Endothelial cell of umbilical vein (primary cell): ENCODE data around the gene ULK4. TPM values are rescaled to one million over a fixed set of nuclear protein-coding genes. Genes with fewer than 3 reads are reported as not detected.

Experiments
- BruUV-seq: library from RNA; stranded (reverse); fragments of 400-500 nt; replicated peaks from 2 replicates; lab custom pipeline; 2021; lab: Mats Ljungman, UMichigan
- CTCF ChIA-PET: fragments of 300-600, 350-600 bp; sonication (Branson Sonifier 250); formaldehyde crosslinking; loops from one replicate; lab custom pipeline; 2021; ENCODE audit warnings: antibody characterized with exemption, inconsistent platforms; lab: Charles Lee
- POLR2A ChIA-PET: fragments of 300-600, 350-600 bp; sonication (Branson Sonifier 250); formaldehyde crosslinking; loops from one replicate; lab custom pipeline; 2021; ENCODE audit warnings: antibody characterized with exemption, inconsistent platforms; lab: Charles Lee
- DNase-seq: peaks from one replicate; pipeline ENCODE4 v3.0.0-alpha.2; 2011; ENCODE audit warnings: low read depth, low spot score
- FAIRE-seq: peaks from 2 replicates; lab custom pipeline; 2011; peaks lifted over from hg19 to GRCh38; lab: Jason Lieb, UNC
- H2AFZ ChIP-seq: 2 replicates; pipeline ENCODE4 v1.6.0; 2012; ENCODE audit warnings: low read depth, low read length, control low read depth, inconsistent platforms
- H3K27ac ChIP-seq: 2 replicates; pipeline ENCODE4 v1.5.1; 2011; ENCODE audit warnings: low read depth, mild to moderate bottlenecking, control low read depth, low read length, moderate library complexity; ENCODE audit not compliant: insufficient read depth
- H3K27me3 ChIP-seq, 2 experiments: 2 replicates each; pipeline versions ENCODE4 v1.6.0 to v1.6.1; 2011; ENCODE audit warnings: low read length in 2 of 2, mixed read lengths in 1 of 2; ENCODE audit not compliant: control insufficient read depth in 2 of 2, insufficient read depth in 2 of 2
- H3K36me3 ChIP-seq, 2 experiments: 2 replicates in 1 of 2; 3 replicates in 1 of 2; pipeline ENCODE4 v1.5.1; 2011; ENCODE audit warnings: low read length in 2 of 2, mild to moderate bottlenecking in 1 of 2, moderate library complexity in 1 of 2; ENCODE audit not compliant: control insufficient read depth in 2 of 2, insufficient read depth in 2 of 2; ENCODE audit errors: extremely low read depth in 1 of 2
- H3K4me1 ChIP-seq: 3 replicates; pipeline ENCODE4 v1.5.1; 2011; ENCODE audit warnings: mild to moderate bottlenecking, low read length; ENCODE audit not compliant: control insufficient read depth, insufficient read depth; ENCODE audit errors: extremely low read depth
- H3K4me2 ChIP-seq: 2 replicates; pipeline ENCODE4 v1.6.1; 2011; ENCODE audit warnings: low read length, control low read depth, mixed read lengths; ENCODE audit not compliant: insufficient read depth
- H3K4me3 ChIP-seq, 3 experiments: fragments of 200-600 bp in 1 of 3; sonication (generic), shearing (Covaris generic) in 1 of 3; replicated peaks in 1 of 3; 2 replicates each; pipeline ENCODE4 v1.5.1; 2011 to 2016; ENCODE audit warnings: control low read depth in 3 of 3, low read length in 3 of 3, mild to moderate bottlenecking in 2 of 3, inconsistent platforms in 1 of 3, low read depth in 1 of 3, moderate library complexity in 1 of 3; ENCODE audit not compliant: insufficient read depth in 1 of 3
- H3K79me2 ChIP-seq: 2 replicates; pipeline ENCODE4 v1.6.0; 2012; ENCODE audit warnings: low read length, inconsistent platforms; ENCODE audit not compliant: control insufficient read depth, insufficient read depth
- H3K9ac ChIP-seq: replicated peaks from 2 replicates; pipeline ENCODE3; 2011; ENCODE audit warnings: low read length, control low read depth; ENCODE audit not compliant: insufficient read depth; ENCODE audit errors: extremely low read depth
- H3K9me1 ChIP-seq: replicated peaks from 3 replicates; pipeline ENCODE4 v1.6.0; 2011; ENCODE audit warnings: mild to moderate bottlenecking, low read length; ENCODE audit not compliant: control insufficient read depth, insufficient read depth; ENCODE audit errors: extremely low read depth
- H3K9me3 ChIP-seq: replicated peaks from 2 replicates; pipeline ENCODE4 v1.5.1; 2012; ENCODE audit warnings: low read length, inconsistent platforms; ENCODE audit not compliant: control insufficient read depth, insufficient read depth
- H4K20me1 ChIP-seq: replicated peaks from 2 replicates; pipeline ENCODE3; 2011; ENCODE audit warnings: mild to moderate bottlenecking, low read length; ENCODE audit not compliant: control insufficient read depth, insufficient read depth; ENCODE audit errors: extremely low read depth
- CTCF ChIP-seq, 2 donors: IDR thresholded peaks; 1 replicate in 1 of 2; 2 replicates in 1 of 2; pipeline ENCODE4 v1.5.1; 2011; ENCODE audit warnings: low read length in 2 of 2, mild to moderate bottlenecking in 2 of 2, moderate library complexity in 2 of 2, control low read depth in 1 of 2, inconsistent platforms in 1 of 2, low read depth in 1 of 2; ENCODE audit not compliant: insufficient read depth in 1 of 2; ENCODE audit errors: extremely low read depth in 1 of 2
- EZH2 ChIP-seq: IDR thresholded peaks from 2 replicates; pipeline ENCODE4 v1.6.1; 2012; ENCODE audit warnings: borderline replicate concordance, low read depth, mild to moderate bottlenecking, moderate library complexity, low read length, inconsistent platforms; ENCODE audit not compliant: severe bottlenecking
- FOS ChIP-seq: IDR thresholded peaks from 2 replicates; pipeline ENCODE4 v1.6.1; 2011; ENCODE audit warnings: mild to moderate bottlenecking, low read length, moderate library complexity, borderline replicate concordance; ENCODE audit not compliant: insufficient read depth
- GATA2 ChIP-seq: IDR thresholded peaks from 2 replicates; pipeline ENCODE4 v1.7.0; 2011; ENCODE audit warnings: low read depth, mild to moderate bottlenecking, moderate library complexity, mixed read lengths, low read length; ENCODE audit not compliant: insufficient read length, insufficient read depth
- JUN ChIP-seq: IDR thresholded peaks from 2 replicates; pipeline ENCODE4 v1.6.1; 2011; ENCODE audit warnings: borderline replicate concordance, low read depth; ENCODE audit not compliant: insufficient read length, insufficient read depth
- MAX ChIP-seq: IDR thresholded peaks from 2 replicates; pipeline ENCODE4 v1.6.1; 2011; ENCODE audit not compliant: insufficient read depth, insufficient read length
- MYC ChIP-seq: IDR thresholded peaks from one replicate; pipeline ENCODE4 v1.6.1; 2011; ENCODE audit warnings: mild to moderate bottlenecking, low read depth, low read length
- POLR2A ChIP-seq: IDR thresholded peaks from 2 replicates; pipeline ENCODE4 v1.6.1; 2012; ENCODE audit warnings: low read depth, mild to moderate bottlenecking, control low read depth, low read length
- POLR2AphosphoS5 ChIP-seq: IDR thresholded peaks from 2 replicates; pipeline ENCODE4 v1.6.1; 2012; ENCODE audit warnings: low read depth, mild to moderate bottlenecking, control low read depth, low read length, moderate library complexity; ENCODE audit not compliant: insufficient read depth
- dilution Hi-C: fragments of 300-500 bp; cut with MboI; formaldehyde crosslinking; loops from one replicate; pipeline ENCODE4 v1.15.0; 2019; ENCODE audit warnings: low sequenced_read_pairs; ENCODE audit not compliant: extremely low pct_ligation_motif_present
- intact Hi-C: fragments of 100-400 bp; cut with micrococcal nuclease; formaldehyde crosslinking; loops from one replicate; pipeline ENCODE4 v1.10.0; 2022
- polyA plus RNA-seq, 4 experiments: library from polyadenylated mRNA; depleted of rRNA in 3 of 4; stranded (reverse) in 3 of 4; unstranded in 1 of 4; fragments of >200 nt; gene quantifications; 2 replicates each; pipeline versions ENCODE4 v1.2.1 to v1.2.3, GENCODE V29; 2011 to 2012; ENCODE audit warnings: missing spikeins in 1 of 4
- total RNA-seq: library from RNA; stranded (reverse); gene quantifications from 2 replicates; pipeline ENCODE4 v1.2.3, GENCODE V29; 2021

Gene ULK4
- total and polyA plus RNA-seq, 2 donors (not counting 3 experiments of a cell fraction or from before 2014, with no cell fraction given): 3.3 to 16.0 TPM

GRCh38 chr3:41236228-41236627, 725.7 kb downstream of the ULK4 start:
- peaks cover 9% of the 10 kb centered on the region for H3K79me2 ChIP-seq
- H3K36me3 ChIP-seq: peaks cover 45 to 52% of the 10 kb centered on the region in 2 experiments
- no peak overlapping the region for H3K4me3 ChIP-seq
- H2AFZ ChIP-seq: no peak overlapping the region
- no peak overlapping the region for H3K27ac ChIP-seq
- intact Hi-C loops (loop anchor here (5.0 kb wide), 1 partner anchor 654 kb away; no protein-coding TSS in a partner anchor), dilution Hi-C loops (no loop called here)
- H3K4me1 ChIP-seq: no peaks in the 10 kb centered on the region
- no peaks in the 10 kb centered on the region for H3K9me1 ChIP-seq
- no TSS peak for BruUV-seq
- CTCF ChIA-PET: interaction anchor here (0.8 to 1.1 kb wide), 2 partner anchors 9 to 11 kb away, joined by 3 read pairs; no protein-coding TSS in a partner anchor
- TF ChIP-seq FOS: no peak
- TF ChIP-seq CTCF (IDR thresholded peaks at IDR 0.05; ENCODE audit: extremely low read depth in 1 of 2, insufficient read depth in 1 of 2, low read depth in 1 of 2, low read length in 2 of 2): no peak
- TF ChIP-seq POLR2AphosphoS5: no peak
- no peak for TF ChIP-seq JUN
- TF ChIP-seq EZH2: no peak
- no peak for TF ChIP-seq GATA2
- no peak for TF ChIP-seq MAX
- no peak for TF ChIP-seq POLR2A
- no peak for TF ChIP-seq MYC
- H3K27me3 ChIP-seq: no peaks in the 10 kb centered on the region
- no peak overlapping the region for H3K4me2 ChIP-seq
- POLR2A ChIA-PET: interaction anchor here (1.4 kb wide), 1 partner anchor 37 kb away, joined by 3 read pairs; the partner anchor contains the start of gene CTNNB1
- H3K9me3 ChIP-seq: no peaks in the 10 kb centered on the region
- peaks cover 11% of the 10 kb centered on the region for H4K20me1 ChIP-seq
- no peak overlapping the region for H3K9ac ChIP-seq
- DNase-seq: no peak
- no peak for FAIRE-seq
